KG1 (cell line): ENCODE measurements around the gene LTF.
"Not testable (repeated sequence)": the region's sequence is repeated elsewhere in the genome, so short reads cannot be mapped to it uniquely, and the experiment has no call there.

Source experiments
- DNase-seq: peaks from one replicate; lab custom pipeline; 2025; lab: John Stamatoyannopoulos, UW

Gene LTF

GRCh38 chr3:46393554-46394434 lies 70.9 kb downstream of the LTF start:
- DNase-seq: no peak

GRCh38 chr3:46393011-46393410 lies 71.7 kb downstream of the LTF start:
- DNase-seq: no peak

- DNase-seq: not testable (repeated sequence)
Measured at GRCh38 chr3:46391526-46391925, 73.2 kb downstream of the LTF start.

- no peak for DNase-seq
Measured at GRCh38 chr3:46389306-46389705, 75.4 kb downstream of the LTF start.

- DNase-seq: not testable (repeated sequence)
Measured at GRCh38 chr3:46388847-46389246, 75.9 kb downstream of the LTF start.

- no peak for DNase-seq
Measured at GRCh38 chr3:46386205-46386604, 78.5 kb downstream of the LTF start.
